Endodermal cell (in vitro differentiated cells): Measurements from ENCODE around the gene SPEM1. TPM values are rescaled to one million over a fixed set of nuclear protein-coding genes. Genes with fewer than 3 reads are reported as not detected.

Source experiments
- DNase-seq: peaks from one replicate; pipeline ENCODE4 v3.0.0-alpha.2; 2017
- H3K27ac ChIP-seq: 2 replicates; pipeline ENCODE4 v1.5.1; 2013; ENCODE audit warnings: mild to moderate bottlenecking, low read depth, low read length, moderate library complexity
- H3K27me3 ChIP-seq: 2 replicates; pipeline ENCODE4 v1.6.1; 2013; ENCODE audit warnings: mild to moderate bottlenecking, low read length, moderate library complexity; ENCODE audit not compliant: insufficient read depth, control insufficient read depth, poor library complexity, severe bottlenecking
- H3K36me3 ChIP-seq: 2 replicates; pipeline ENCODE4 v1.7.0; 2013; ENCODE audit warnings: mild to moderate bottlenecking, low read length, moderate library complexity; ENCODE audit not compliant: control insufficient read depth, insufficient read depth
- H3K4me1 ChIP-seq: one replicate; pipeline ENCODE4 v1.7.0; 2013; ENCODE audit warnings: low read length; ENCODE audit not compliant: control insufficient read depth, insufficient read depth
- H3K4me3 ChIP-seq: 2 replicates; pipeline ENCODE4 v1.5.1; 2013; ENCODE audit warnings: mild to moderate bottlenecking, low read length, moderate library complexity
- H3K9ac ChIP-seq: 2 replicates; pipeline ENCODE4 v1.6.1; 2013; ENCODE audit warnings: mild to moderate bottlenecking, low read length, moderate library complexity; ENCODE audit not compliant: poor library complexity, severe bottlenecking; ENCODE audit errors: extremely low read depth
- H3K9me3 ChIP-seq: 2 replicates; pipeline ENCODE4 v1.6.1; 2013; ENCODE audit warnings: mild to moderate bottlenecking, low read length, moderate library complexity; ENCODE audit not compliant: control insufficient read depth
- H3K27ac Mint-ChIP-seq: 2 replicates; pipeline ENCODE4 v1.8.0; 2020; ENCODE audit warnings: mixed read lengths
- H3K27me3 Mint-ChIP-seq: 2 replicates; pipeline ENCODE4 v1.8.0; 2021; ENCODE audit warnings: mild to moderate bottlenecking, mixed read lengths; ENCODE audit not compliant: insufficient read depth
- H3K36me3 Mint-ChIP-seq: 2 replicates; pipeline ENCODE4 v1.8.0; 2020; ENCODE audit warnings: low read depth, mixed read lengths
- H3K4me1 Mint-ChIP-seq: 2 replicates; pipeline ENCODE4 v1.8.0; 2020; ENCODE audit warnings: mixed read lengths
- H3K4me3 Mint-ChIP-seq: 2 replicates; pipeline ENCODE4 v1.8.0; 2020; ENCODE audit warnings: mild to moderate bottlenecking, moderate library complexity, mixed read lengths
- H3K9me3 Mint-ChIP-seq: 2 replicates; pipeline ENCODE4 v1.8.0; 2020; ENCODE audit warnings: mild to moderate bottlenecking, mixed read lengths
- CTCF ChIP-seq: fragments of 200-600 bp; sonication (generic); conservative IDR thresholded peaks from 2 replicates; pipeline ENCODE4 v1.5.0; 2021; ENCODE audit warnings: antibody characterized with exemption, mild to moderate bottlenecking
- WGBS, 2 experiments: methylation state at CpG; one replicate each; pipeline versions ENCODE4 v1.1.5 to v1.1.7; 2013; ENCODE audit warnings: missing lambda C conversion rate in 2 of 2, mixed read lengths in 1 of 2; ENCODE audit not compliant: insufficient coverage in 1 of 2, insufficient read length in 1 of 2; 5-methylcytosine and 5-hydroxymethylcytosine counted together
- long read RNA-seq, 4 experiments: library from polyadenylated mRNA in 2 of 4; library from RNA in 1 of 4; library from capped mRNA in 1 of 4; stranded (forward) in 3 of 4; unstranded in 1 of 4; transcript quantifications; one replicate each; pipeline ENCODE4 v2.0.0, GENCODE V29; 2020 to 2021; ENCODE audit warnings: inconsistent platforms in 1 of 4
- polyA plus RNA-seq, 2 experiments: library from polyadenylated mRNA; stranded (reverse); fragments of 50-300 nt; gene quantifications; one replicate each; pipeline ENCODE4 v1.2.3, GENCODE V29; 2013
- total RNA-seq, 2 donors: library from RNA; stranded (reverse); fragmentation: NEBNext Ultra II Directional in 1 of 2; extraction: Animal tissue kit (Norgen Biotek cat#: 25700) in 1 of 2; gene quantifications; 2 replicates in 1 of 2; 3 replicates in 1 of 2; pipeline ENCODE4 v1.2.1, GENCODE V29; 2021

SPEM1 gene
- under 1 TPM; 0.46 to 0.49 TPM for total RNA-seq
- not detected for polyA plus RNA-seq (2013, experiment 1 of 2)
- polyA plus RNA-seq (2013, experiment 2 of 2) = not detected
- long read RNA-seq, experiment 1 = 0 reads
- long read RNA-seq, experiment 2 = 0 reads
- long read RNA-seq, experiment 3 = 0 reads
- long read RNA-seq, experiment 4 = 0 reads

DNA sequence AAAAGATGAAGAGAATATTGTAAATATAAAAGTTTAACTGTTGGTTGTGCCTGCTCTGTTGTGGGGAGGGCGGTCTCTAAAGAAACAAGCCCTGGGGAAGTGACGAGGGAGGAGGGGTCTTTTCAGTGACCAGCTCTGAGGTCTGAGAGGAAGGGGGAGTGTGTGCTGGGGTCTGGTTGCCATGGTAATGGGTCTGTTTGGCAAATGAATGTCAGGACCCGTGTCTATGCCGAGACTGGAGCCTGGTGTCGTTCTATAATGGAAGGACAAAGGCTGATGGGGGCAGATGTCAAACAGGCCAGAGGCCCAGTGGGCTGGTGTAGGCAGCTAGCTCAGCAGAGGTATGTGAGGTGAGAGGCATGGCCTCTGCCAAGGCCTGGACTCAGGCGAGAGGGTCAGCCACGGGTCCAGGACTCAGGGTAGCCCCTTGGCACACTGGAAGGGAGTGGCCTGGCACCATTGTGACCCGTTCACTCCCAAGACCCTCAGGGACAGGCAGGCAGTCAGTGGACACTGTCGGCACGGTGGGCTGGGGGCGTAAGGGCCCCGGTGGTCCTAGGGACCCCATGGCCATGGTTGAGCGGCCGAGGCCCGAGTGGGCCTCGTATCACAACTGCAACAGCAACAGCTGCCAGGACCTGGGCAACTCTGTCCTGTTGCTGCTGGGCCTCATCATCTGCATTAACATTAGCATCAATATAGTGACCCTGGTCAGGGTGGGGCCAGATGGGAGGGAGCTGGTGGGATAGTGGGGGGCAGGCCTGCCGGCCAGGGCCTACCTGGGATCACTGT, at the start of gene SPEM1:
Gene SPEM1 (plus strand): TSS at position 506 of the 792 bp plus-strand sequence. CDS start 61 bp downstream, at position 567.
- DNase-seq = no peak
- Histone ChIP-seq H3K27ac (peak within 1 kb of the TSS; percentile 94), H3K4me3 (no peak within 1 kb of the TSS), H3K9ac (no peak within 1 kb of the TSS), H3K36me3 (peaks cover 17% of the 10 kb centered on the region), H3K4me1 (no peaks in the 10 kb centered on the region), H3K9me3 (no peaks in the 10 kb centered on the region), H3K27me3 (no peaks in the 10 kb centered on the region)
- no peaks in the 10 kb centered on the region for H3K4me1 Mint-ChIP-seq
- H3K27ac Mint-ChIP-seq = no peak within 1 kb of the TSS
- peaks cover 6% of the 10 kb centered on the region for H3K27me3 Mint-ChIP-seq
- H3K36me3 Mint-ChIP-seq = peaks cover 16% of the 10 kb centered on the region
- no peak within 1 kb of the TSS for H3K4me3 Mint-ChIP-seq
- TF ChIP-seq CTCF = no peak
- H3K9me3 Mint-ChIP-seq = no peaks in the 10 kb centered on the region
- 85 to 88% methylated on average over 9 to 17 of the region's 17 CpGs for WGBS, 2 experiments

DNA sequence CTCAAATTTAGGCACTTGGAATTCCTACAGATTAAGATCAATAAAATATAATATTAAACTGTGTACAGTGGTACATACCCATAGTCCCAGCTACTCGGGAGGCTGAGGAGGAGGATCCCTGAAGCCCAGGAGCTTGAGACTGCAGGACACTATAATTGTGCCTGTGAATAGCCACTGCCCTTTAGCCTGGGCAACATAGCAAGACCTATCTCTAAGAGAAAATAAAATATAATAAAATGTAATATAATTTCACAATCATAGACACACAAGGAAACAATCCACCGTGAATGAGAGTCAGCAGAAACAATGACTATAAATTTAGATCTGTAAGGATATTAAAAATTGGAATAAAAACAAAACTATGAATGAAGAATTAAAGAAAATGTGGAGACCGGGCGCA, 49.3 kb upstream of the SPEM1 start:
- Mint-ChIP-seq H3K27me3 (peaks cover 12% of the 10 kb centered on the region), H3K4me1 (no peaks in the 10 kb centered on the region), H3K27ac (no peak overlapping the region), H3K4me3 (no peak overlapping the region), H3K9me3 (no peaks in the 10 kb centered on the region), H3K36me3 (no peaks in the 10 kb centered on the region)
- Histone ChIP-seq H3K36me3 (no peaks in the 10 kb centered on the region), H3K27me3 (no peaks in the 10 kb centered on the region), H3K27ac (no peak overlapping the region), H3K9ac (no peak overlapping the region), H3K9me3 (no peaks in the 10 kb centered on the region), H3K4me3 (no peak overlapping the region), H3K4me1 (no peaks in the 10 kb centered on the region)
- no peak for TF ChIP-seq CTCF
- WGBS, 2 experiments = 75 to 98% methylated on average over 2 to 4 of the region's 4 CpGs
- DNase-seq = no peak

DNA sequence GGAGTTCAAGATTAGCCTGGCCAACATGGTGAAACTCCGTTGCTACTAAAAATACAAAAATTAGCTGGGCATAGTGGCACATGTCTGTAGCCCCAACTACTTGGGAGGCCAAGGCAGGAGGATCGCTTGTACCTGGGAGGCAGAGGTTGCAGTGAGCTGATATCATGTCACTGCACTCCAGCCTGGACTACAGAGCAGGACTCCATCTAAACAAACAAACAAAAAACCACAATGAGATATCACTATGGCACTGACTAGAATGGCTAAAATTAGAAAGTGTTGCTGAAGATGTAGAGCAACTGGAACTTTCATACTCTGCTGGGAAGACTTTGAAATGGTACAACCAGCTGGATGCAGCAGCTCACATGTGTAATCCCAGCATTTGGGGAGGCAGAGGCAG, 45.8 kb upstream of the SPEM1 start:
- Mint-ChIP-seq H3K4me1 (no peaks in the 10 kb centered on the region), H3K27ac (no peak overlapping the region), H3K36me3 (no peaks in the 10 kb centered on the region), H3K27me3 (peaks cover 14% of the 10 kb centered on the region), H3K4me3 (no peak overlapping the region), H3K9me3 (peaks cover 4% of the 10 kb centered on the region)
- H3K27ac ChIP-seq = no peak overlapping the region
- no peaks in the 10 kb centered on the region for H3K4me1 ChIP-seq
- 92 to 100% methylated on average over 2 of the region's 2 CpGs for WGBS, 2 experiments
- H3K4me3 ChIP-seq = no peak overlapping the region
- H3K27me3 ChIP-seq = no peaks in the 10 kb centered on the region
- peaks cover 3% of the 10 kb centered on the region for H3K9me3 ChIP-seq
- H3K9ac ChIP-seq = no peak overlapping the region
- no peaks in the 10 kb centered on the region for H3K36me3 ChIP-seq
- no peak for TF ChIP-seq CTCF
- DNase-seq = no peak
